NCI-H2081 treated with DMSO at 0.1 percent for 48 hours (cell line): ENCODE data around the gene DDX42.

Experiments
- DNase-seq: peaks from one replicate; lab custom pipeline; 2025; lab: John Stamatoyannopoulos, UW

DDX42 gene

DNA sequence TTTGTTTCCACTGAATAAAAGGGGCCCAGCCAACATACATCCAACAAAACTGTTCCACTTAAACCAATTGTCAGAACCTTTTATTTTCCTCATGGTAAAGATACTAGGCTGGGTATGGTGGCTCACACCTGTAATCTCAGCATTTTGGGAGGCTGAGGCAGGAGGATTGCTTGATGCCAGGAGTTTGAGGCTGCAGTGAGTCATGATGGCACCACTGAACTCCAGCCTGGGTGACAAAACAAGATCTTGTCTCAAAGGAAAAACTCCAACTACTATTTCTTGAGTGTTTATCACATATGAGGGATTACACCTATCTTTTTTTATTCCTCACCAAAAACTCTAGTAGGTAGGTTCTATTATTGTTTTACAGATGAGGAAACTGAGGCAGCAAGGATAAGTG lies 48.6 kb downstream of the DDX42 start:
- DNase-seq, result no peak

DNA sequence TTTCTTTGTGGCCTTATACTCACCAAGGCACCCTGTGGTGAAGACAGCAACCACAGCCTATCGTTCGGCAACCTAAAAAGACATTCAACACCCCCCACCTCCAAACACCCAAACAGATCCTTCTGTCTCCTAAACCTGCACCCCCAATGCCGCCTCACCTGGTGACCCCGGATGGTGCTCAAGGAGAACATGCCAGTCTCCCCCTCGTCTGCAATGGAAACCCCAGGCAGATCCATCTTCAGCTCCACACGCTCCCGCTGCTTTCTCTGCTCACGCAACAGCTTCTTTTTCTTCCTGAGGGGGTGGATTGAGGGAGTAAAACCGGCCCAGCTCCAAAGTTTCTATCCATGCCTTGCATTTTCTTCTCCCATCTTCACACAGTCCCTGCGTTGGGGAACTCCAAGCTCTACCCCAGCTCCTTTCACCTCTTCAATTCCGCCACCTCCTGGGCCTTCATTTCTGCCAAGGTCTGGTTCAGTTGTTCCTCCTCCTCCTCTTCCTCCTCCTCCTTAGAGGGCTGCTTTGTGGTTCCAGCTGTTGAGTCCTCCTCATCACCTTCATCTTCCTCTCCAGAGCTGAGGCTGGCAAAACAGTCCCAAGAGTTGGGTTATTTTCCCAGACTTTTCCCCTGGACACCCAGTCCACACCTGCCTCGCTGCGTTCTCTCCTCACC lies 49.8 kb downstream of the DDX42 start:
- no peak for DNase-seq

DNA sequence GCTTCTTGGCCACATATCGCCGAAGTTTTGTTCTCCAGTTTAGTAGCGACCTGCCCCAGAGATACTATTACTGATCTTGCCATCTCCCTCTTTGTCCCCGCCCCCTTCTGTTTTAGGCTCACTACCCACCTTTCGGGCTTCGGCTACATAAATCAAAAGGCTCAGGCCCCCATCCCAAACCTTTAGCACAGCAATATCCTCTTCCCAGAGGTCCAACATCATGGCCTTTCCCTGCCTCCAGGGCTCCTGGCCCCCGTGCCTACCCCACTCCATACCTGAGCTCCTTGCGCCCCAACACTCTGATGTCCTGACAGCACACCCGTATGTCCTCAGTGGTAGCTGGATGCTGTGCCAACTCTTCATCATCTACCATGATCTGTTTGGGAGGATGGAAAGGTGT lies 50.4 kb downstream of the DDX42 start:
- no peak for DNase-seq

DNA sequence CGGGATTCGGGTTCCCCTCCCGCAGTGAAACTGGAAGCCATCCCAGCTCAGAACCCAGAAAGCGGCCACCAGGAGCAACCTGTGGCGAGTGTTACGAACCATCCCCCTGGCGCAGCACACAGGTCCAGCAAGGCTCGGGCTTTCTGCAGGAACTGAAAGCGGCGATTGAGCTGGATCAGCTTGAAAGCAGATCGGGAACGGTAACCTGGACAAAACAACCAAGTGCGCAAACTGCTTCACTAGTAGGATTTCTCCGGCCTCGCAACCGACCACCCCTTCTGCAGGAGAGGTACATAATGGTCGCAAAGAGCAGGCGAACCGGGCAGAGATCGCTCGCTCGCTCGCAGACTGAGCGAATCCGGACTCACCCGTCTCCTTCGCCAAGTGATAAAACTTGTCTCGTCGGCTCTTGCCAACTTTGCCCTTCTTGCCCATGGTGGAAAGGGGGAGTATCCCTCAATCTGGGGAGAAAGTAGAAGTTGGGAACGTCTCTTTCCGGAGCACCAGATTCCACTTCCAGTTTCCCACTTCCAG lies 52.6 kb downstream of the DDX42 start:
- no peak for DNase-seq

DNA sequence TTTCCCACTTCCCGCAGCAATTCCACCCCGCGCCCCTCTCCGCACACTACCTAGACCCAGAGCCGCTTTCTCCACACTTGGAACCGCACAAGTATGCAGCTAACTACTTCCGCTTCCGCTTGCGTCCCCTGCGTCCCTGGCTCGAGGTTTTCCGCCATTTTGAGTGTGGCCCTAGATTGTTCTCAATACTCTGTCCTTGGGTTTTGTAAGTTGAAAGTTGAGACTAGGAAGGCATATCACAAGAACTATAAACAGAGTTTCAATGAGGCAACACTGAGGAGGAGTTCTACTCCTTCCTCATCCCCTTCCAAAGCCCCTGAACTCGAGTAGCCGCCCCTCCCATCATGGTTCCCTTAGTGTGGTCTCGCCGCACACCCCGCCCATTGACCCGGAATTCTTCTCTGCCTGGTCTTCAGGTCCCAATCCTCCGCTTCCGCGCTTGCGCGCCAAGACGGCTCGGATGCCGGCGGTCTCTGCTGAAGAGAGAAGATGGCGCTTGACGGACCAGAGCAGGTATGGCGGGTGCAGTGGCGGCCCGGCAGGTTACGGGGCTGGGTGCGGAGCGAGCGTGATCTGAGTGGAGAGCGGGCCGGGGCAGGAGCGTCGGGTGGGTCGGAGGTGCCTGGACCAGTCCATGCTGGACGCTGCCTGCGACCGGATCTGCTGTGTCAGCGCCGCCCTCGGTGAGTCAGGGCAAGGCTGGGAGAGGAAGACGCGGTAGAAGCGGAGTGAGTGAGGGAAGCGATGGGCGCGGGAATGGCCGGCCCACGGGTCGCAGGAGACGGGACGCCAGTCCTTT lies 53.2 kb downstream of the DDX42 start, which contains the start of the genes FTSJ3 and PSMC5:
TSS of gene FTSJ3 (minus strand) at position 662 of the 799 bp plus-strand sequence. CDS start 761 bp downstream, outside the sequence.
TSS of gene PSMC5 (plus strand) at position 430 of the 799 bp plus-strand sequence. CDS start at position 490, 60 bp downstream.
- DNase-seq, result peak; percentile 92

DNA sequence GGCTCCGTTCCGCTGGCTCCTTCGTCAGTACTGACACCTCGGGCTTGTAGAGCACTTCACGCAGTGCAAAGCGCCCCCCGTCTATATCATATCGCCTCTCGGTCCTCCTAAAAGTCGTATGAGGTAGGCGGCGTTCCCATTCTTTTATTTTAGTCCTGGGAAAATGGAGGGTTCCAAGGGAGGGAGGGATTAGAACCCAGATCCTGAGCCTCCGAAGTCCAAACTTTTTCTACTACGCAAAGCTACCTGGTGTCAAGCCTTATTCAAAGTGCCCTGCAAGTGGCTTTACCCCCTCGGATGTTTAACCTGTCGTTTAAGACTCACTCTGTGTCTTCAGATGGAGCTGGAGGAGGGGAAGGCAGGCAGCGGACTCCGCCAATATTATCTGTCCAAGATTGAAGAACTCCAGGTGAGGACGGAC lies 53.8 kb downstream of the DDX42 start:
- DNase-seq, result no peak

DNA sequence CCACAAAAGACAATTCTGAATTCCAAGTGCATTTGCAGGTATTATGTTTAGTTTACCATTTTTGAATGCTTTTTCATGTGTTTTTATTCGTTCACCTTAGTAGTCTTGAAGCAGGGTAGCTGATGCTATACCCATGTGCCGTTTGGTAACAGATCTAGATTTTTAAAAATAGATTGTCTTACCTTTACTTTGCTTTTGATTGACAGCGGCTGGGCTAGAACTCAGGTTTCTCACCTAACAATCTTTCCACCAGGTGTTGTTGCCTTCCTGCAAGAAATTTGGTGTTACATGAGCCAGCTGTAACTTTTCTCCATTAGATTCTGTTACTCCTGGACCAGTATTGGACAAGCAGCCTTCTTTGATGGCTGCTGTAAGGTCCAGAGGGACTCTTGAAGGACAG lies 55.0 kb downstream of the DDX42 start:
- DNase-seq, result no peak

DNA sequence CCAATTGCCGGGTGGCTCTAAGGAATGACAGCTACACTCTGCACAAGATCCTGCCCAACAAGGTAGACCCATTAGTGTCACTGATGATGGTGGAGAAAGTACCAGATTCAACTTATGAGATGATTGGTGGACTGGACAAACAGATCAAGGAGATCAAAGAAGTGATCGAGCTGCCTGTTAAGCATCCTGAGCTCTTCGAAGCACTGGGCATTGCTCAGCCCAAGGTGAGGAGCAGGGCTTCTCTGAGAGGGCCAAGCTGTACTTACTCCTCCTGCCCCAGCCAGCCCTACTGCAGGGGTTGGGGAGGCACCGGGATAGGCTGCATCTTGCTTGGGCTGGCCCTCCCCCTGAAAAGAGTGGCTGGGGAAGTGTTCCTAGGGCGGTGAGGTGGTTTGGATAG lies 56.3 kb downstream of the DDX42 start:
- no peak for DNase-seq

DNA sequence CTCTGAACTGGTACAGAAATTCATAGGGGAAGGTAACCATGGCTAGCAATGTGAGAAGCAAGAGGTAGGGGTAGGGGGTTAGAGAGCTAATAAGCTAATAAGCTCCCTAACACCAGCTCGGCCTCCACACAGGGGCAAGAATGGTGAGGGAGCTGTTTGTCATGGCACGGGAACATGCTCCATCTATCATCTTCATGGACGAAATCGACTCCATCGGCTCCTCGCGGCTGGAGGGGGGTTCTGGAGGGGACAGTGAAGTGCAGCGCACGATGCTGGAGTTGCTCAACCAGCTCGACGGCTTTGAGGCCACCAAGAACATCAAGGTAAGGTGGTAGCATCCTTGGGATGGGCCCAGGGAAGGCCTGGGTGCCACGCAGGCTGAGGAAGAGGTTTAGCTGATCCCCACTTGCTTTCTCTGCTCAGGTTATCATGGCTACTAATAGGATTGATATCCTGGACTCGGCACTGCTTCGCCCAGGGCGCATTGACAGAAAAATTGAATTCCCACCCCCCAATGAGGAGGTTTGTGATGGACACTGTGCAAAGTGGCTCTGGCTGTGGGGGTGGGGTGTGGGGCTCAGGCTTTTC lies 57.0 kb downstream of the DDX42 start:
- DNase-seq, result no peak

DNA sequence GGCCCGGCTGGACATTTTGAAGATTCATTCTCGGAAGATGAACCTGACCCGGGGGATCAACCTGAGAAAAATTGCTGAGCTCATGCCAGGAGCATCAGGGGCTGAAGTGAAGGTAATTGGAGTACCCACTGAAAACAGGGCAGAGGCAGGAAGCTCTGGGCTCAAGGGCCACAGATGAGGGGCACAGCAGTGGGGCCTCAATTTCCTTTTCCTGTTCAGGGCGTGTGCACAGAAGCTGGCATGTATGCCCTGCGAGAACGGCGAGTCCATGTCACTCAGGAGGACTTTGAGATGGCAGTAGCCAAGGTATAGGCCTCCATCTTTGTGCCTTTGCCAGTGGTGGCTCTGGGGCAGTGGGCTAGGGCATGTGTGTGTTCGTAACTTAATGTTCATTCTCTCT lies 57.5 kb downstream of the DDX42 start:
- no peak for DNase-seq

DNA sequence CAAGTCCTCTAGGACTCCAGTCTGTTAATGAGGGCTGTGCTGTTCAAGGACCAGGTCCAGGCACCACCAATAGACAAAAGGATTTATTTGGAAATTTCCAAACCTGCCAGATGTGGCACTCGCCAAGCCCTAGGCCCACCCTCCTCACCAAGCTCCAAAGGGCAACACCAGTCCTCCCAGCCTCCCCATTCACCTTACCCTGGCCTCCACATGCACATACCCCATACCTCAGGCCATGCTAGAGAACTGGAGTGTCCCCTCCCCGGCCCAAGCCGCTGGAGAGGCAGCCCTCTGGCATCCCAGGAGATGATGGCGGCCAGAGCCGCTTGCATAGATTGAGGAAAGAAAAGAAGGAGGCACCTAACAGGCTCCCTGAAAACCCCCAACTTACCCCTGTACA lies 58.0 kb downstream of the DDX42 start:
- DNase-seq, result no peak

DNA sequence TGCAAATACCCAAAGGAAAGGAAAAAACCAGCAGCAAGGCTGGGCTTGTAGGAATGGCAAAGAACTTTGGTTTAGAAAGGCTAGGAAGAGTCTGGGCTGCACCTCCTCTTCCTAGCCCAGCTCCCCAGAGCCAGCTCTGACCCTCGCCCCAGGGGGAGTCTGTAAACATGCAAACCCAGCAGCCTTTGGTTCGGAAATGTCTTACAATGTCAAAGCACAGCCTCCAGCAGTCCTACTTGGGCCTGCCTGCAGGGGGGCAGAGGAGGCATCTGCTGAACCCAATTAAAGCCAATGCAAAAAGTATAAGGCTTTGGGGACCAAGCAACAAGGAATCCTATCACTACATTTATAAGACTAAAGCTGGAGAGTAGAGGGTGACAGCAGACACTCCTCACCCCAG lies 58.5 kb downstream of the DDX42 start:
- no peak for DNase-seq

DNA sequence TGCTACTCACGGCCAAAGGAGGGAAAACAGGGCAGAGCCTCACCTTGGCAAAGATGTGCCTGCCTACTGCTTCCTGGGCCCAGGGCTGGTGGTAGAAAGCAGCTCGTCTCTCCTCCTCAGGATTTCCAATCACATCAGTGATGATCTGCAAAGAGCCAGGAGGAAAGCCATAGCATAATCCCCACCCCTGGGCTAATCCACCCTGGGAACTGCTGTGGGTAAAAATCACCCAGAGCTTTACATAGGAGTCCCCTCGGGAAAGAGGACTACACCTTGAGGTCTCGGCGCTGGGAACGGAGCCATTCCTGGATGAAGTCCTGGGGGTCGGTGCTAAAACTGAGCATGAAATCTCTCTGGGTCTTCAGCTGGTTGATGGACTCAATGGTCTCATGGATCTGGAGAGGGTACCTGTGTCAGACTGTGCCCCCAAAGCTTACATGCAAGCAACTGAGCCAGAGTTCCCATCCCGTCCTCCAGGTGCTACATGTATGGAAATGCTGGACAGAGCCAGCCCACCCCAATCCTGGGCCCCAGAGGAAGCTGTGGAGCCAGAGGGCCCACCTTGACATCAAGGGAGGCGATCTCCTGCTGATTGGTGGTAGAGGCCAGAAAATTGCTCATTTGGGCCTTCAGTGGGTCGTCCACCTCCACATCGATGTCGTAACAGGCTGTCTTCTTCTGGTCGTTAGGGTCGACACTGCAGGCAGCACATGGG lies 59.2 kb downstream of the DDX42 start:
- no peak for DNase-seq

DNA sequence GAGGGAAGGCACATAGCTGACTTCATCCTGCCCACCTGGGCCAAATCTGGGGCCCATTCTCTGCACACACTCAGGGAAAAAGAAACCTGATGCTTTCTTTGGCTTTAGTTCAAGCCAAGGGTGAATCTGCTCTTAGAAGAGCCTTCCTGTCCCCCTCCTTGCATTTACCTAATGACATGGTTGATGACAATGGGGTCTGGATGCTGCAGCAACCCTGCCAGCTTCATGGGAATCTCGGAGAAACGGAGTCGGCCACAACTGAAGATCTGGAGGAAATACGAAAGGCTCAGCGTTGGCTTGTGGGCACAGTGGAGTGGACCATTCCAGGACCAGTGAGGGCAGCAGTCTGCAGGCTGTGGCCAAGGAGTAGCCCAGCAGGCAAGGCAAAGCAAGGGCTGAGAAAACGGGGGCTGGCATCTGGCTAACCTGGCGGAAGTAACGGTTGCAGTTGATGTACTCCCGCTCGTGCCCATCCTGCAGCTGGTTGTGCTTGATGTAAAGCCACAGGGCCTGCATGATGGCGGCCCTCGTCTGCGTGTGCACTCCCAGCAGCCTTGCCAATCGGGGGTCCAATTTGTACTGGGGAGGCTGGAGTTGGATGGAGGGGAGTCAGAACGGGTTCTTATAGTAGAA lies 59.9 kb downstream of the DDX42 start:
- DNase-seq, result no peak

DNA sequence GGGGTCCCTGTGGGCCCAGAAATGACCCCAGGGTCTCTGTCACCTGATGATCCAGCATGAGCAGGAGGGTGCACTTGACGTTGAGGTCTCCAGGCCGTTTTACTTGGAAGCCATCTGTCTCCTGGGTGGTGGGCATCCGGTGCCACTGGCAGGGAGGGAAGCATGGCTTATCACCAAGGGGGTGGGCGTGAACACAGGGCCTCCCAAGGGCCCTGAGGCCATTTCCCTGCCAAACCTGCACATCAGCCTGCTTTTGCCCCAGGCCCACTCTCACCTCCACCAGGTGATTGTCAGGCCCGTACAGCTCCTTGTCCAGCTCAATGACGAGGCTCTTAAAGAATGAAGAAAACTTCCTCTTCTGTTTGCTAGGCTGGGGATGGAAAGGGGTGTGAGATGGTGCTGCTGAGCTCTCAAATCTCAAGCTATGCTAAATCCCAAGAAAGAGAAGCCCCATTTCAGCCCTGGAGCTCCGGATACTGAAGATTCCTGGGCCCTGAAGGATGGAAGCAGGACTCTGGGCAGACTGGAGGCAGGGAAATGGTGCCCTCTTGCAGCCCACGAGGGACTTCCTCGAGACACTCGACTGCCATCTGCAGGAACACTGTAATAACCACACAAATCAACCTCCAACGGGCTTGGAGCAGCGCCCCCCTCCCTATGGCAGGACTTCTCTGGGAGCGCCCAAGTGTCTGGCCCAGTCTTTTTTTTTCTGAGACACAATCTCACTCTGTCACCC lies 60.6 kb downstream of the DDX42 start:
- DNase-seq, result no peak

DNA sequence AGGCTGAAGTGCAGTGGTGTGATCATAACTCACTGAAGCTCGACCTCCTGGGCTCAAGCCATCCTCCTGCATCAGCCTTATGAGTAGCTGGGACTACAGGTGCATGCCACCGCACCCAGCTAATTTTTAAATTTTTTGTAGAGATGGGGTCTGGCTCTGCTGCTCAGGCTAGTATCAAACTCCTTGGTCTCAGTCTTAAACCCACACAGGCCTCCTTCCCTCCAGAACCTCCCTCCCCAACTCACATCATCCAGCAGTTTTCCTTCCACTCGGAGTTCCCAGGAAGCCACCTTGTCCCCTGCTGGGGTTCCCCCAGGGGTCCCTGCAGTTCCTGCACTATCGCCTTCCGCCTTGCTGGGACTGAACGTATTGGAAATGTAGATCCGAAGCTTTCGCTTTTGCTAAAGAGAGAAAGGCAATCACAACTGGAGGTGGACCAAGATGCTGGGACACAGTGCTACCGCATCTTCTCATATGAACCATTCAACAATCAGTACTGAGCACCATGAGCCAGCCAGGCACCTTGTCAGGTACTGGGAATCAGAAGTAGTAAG lies 61.3 kb downstream of the DDX42 start:
- DNase-seq, result no peak

DNA sequence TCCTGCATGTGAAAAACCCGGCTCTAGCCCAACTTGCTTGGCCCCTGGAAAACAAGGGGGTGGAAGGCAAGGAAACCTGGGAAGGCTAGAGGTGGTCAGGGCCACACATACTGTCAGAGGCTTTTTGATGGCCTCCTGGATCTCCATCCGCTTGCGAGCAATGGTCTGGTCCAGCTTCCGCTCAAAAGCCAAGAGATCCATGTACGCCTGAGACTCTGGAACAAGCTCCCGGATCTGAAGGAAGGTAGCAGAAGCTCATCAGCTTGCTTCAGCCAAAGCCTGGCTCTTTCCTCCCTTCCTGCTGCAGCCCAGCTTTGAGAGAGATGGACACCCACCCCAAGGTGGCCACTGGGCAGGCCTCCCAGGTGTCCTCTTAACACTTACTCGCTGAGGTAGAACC lies 62.8 kb downstream of the DDX42 start:
- DNase-seq, result no peak

DNA sequence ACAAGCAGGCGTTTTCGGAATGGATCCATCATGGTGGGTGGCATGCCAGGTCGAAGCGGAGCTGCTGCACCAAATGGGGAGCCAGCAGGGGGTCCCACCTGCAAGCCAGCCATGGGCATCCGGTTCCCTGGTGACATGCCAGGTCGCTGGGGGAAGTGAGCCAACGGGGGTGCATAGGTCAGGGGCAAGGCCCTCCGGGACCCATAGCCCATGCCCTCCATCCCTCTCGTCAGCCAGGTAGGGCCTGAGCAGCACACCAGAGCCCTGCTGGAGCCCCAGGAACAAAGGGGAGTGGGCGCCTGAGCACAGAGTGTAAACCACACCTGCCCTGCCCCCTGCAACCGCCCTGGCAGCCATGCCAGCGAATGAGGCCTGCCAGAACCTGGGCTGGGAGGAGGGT lies 63.5 kb downstream of the DDX42 start:
- DNase-seq, result no peak

DNA sequence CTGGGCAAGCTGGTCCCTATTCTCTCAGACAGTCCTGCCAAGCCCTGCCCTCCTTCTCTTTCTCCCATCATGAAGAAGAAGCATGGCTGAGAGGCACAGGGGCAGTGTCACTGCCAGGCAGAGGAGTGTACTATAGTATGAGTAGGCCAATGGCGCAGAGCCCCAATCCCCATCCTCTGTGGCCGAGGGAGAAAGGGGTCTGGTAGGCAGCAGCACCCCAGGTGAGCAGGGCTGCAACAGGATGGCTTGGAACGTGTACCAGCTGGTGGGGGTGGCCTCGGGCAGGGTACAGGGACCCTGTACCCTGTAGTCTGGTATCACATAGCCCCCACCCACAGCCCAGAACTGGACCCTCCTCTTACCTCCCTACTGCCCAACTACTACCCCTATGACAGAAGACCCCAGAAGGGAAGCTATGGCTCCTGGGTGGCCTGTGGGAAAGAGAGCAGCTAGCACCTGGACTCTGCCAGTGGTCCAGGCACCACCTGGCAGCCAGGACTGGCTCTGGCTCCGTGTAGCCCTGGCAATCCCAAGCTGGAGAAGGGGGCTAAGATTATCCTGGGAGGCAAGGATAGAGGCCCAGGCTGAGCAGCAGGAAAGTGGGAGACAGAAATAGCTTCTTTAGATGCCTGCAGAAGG lies 64.1 kb downstream of the DDX42 start:
- no peak for DNase-seq

DNA sequence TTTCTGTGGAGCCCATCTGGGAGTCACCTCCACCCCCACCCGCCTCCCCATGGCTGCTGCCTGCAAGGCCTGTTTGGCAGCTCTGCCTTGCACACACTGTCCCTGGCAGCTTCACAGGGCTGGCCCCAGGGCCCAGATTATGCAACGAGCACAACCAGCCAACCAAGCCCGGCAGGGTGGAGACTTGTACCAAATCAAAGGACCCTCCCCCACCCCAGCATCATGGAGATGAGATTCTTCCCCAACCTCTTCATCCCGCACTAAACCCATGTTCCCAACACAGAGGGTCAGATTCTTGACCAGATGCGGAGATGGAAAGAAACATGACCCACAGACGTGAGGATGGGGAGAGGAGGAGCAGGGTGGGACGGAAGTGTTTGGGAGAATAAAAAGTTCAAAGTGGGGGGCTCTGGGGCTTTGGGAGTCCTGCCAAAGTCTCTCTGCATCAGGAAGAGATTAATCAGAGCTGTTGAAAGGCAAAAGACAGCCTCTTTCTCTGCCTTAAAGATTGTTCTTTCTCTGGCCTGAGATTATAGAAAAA lies 64.7 kb downstream of the DDX42 start:
- DNase-seq, result peak; percentile 61
